Activated gamma-delta T cell (primary cell): ENCODE results near the gene DOC2A.
"Not testable (repeated sequence)": the region's sequence is repeated elsewhere in the genome, so short reads cannot be mapped to it uniquely, and the experiment has no call there.

Experiments used
- DNase-seq: peaks from one replicate; lab custom pipeline; 2025; lab: John Stamatoyannopoulos, UW

Gene DOC2A

DNA sequence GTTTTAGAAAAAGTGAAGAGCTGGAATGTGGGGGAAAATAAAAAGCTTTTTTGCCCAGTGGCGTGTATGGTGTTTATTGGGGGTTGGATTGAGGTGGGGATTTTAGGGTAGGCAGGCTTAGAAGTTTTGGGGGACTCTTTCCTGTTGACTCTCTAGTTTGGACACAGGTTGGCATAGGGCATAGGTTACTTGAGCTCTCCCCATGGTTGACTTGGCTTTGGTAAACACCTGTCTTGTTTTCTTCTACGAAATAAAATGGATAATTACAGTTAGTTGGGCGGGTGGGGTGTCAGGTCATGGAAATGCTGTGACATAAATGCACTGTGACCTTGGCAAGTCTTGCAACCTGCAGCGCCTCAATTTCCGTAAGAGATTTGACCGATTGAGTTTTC is 37.8 kb downstream of the DOC2A start:
- no peak for DNase-seq

DNA sequence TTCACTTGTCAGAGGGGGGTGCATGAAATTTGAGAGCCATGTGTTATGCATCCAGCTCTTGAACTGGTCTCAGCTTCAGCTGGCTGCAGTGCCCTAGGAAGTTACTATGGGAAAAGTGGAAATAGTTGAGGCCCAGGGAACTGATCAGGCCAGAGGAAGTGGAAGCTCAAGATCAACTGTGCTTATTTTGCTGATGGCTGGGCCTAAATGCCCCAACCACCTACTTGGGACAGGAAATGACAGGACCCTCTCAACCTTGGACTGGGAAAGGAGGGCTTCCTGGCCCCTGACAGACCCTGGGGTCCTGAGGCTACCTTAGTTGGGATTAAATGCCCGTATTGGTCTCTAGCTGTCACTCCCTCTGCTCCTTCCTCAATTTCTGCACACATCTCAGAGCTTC is 38.3 kb downstream of the DOC2A start:
- no peak for DNase-seq

DNA sequence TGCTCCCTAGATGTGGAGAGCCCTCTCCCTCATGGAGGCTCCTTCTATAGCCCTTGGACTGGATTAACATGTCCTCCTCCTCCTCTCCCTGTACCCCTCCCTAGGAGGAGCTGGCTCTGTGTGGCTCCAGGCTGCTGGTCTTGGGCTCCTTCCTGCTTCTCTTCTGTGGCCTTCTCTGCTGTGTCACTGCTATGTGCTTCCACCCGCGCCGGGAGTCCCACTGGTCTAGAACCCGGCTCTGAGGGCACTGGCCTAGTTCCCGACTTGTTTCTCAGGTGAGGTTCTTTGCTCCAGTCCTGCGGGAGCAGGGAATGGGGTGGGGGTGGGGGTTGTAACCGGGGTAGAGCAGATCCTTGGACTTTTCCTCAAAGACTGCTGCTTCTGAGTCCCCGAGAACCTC is 39.5 kb downstream of the DOC2A start:
- DNase-seq, result no peak

DNA sequence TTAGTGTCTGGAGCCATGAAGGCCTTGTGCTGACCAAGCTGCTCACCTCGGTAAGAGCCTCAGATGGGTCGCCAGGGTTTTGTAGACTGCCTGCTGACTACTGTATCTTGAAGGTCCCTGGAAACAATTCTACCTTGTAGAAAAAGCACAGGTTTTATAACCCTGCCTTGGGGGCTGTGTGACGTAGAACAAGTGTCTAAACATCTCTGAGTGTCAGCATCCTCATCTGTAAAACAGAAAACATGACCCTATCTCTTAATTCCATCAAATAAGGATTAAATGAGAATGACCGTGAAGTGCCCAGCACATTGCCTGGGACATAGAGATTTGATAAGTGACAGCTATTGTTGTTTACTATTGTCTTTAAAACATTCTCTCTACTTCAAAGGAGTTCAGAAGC is 42.6 kb downstream of the DOC2A start:
- no peak for DNase-seq

DNA sequence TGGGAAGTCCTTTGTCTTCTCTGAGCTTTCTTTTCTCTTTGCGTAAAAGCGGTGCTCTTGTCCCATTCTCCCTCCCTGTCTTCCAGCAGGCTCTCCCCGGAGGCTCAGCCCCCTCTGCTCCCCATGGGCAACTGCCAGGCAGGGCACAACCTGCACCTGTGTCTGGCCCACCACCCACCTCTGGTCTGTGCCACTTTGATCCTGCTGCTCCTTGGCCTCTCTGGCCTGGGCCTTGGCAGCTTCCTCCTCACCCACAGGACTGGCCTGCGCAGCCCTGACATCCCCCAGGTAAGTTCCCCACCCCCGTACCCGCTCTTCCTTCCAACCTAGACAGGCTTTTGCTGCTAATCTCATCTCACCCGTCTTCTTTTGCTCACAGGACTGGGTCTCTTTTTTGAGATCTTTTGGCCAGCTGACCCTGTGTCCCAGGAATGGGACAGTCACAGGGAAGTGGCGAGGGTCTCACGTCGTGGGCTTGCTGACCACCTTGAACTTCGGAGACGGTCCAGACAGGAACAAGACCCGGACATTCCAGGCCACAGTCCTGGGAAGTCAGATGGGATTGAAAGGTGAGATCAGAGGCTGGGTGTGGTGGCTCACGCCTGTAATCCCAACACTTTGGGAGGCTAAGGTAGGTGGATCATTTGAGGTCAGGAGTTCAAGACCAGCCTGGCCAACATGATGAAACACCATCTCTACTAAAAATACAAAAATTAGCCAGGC is 47.6 kb downstream of the DOC2A start:
- DNase-seq, result no peak

DNA sequence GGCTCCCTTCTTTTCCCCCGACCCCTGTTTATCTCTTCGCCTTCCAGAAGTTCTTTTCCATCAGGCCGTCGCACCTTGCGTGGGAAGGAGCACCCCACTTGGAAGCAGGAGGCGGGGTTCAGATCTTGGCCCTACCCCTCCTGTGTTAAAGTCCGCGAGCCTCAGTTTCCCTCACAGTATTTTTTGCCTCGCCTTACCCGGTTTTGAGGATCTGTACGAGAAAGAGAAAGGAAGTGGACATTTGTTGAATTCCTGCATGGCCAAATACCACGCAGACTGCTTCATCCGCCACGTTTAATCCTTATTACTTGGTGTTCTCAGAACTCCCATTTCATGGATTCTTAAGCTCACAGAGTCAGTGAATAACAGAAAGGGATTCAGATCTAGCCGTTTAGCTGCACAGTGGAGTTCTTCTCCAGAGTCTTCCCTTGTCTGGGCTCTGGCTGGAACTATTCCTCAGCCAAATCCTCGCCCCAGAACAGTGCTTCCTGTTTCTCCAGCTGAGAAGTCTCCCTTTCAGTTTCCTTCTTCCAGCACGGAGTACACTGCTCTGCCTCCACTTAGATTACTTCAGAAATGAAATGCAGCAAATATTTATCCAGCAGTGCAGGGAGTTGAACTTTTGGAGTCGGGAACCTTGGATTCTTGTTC is 48.4 kb downstream of the DOC2A start:
- no peak for DNase-seq

DNA sequence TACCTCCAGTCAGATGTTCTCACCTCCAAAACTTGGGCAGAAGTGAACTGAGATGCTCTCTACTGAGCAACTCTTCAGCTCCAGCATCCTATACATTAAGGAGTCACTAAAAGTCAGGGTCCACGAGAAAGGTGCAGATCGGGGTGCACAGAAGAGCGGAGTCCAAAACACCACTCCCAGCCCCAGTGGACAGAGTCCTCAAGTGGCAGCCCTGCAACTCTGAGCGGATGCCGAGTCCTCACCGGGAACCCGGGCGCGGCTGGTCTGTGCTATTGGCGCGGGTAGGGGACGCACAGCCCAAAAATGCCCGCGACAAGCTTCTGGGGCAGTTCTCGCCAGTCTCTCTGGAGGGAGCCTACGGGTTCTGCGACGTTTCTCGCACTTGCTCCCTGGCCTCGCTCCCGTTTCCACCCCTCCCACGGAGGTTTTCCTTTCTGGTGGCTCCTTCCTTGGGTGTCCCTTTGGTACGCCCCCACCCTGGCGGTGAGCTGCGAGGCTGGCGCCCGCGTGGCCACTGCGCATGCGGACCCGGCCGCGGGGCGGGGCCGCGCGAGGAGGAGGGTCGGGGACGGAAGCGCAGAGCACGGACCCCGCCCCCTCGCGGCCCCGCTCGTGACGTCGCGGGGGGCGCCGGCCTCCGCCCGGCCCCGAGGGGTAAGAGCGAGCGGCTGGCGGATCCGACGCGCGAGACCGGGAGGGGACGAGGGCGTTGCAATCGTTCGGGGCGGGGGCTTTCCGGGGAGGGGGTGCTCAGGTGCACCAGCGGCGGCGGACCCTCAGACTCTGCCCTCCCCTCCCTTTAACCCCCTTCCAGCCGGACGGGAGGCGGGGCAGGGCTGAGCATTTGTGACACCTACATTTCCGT is 49.1 kb downstream of the DOC2A start, which contains the start of gene TMEM219:
Gene TMEM219 (plus strand): TSS at position 601 of the 865 bp plus-strand sequence. CDS start 1,065 bp downstream, outside the sequence.
- peak; percentile 93 for DNase-seq

DNA sequence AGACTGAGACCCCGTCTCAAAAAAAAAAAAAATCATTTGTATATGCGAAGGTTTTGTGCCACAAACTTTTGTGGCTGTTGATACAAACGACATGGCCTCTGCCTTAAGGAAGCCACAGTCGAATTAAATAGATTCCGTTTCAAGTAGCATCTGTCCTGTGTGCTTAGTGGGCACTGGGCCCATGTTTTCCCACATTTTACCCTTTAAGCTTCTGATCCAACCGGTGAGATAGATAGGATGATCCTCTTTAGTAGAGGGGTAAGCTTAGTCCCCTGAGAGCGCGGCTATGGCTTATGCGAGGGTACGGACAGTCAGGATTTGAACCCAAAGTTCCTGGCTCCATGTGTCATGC is 49.7 kb downstream of the DOC2A start:
- no peak for DNase-seq

DNA sequence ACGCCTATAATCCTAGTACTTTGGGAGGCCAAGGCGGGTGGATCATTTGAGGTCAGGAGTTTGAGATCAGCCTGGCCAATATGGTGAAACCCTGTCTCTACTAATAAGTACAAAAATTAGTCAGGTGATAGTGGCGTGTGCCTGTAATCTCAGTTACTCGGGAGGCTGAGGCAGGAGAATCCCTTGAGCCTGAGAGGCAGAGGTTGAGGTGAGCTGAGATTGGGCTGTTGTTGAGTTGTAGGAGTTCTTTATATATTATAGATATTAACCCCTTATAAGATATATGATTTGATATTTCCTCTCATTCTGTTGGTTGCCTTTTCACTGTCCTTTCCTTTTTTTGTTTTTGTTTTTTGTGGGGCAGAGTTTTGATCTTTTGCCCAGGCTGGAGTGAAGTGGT is 51.0 kb downstream of the DOC2A start:
- DNase-seq, result not testable (repeated sequence)

DNA sequence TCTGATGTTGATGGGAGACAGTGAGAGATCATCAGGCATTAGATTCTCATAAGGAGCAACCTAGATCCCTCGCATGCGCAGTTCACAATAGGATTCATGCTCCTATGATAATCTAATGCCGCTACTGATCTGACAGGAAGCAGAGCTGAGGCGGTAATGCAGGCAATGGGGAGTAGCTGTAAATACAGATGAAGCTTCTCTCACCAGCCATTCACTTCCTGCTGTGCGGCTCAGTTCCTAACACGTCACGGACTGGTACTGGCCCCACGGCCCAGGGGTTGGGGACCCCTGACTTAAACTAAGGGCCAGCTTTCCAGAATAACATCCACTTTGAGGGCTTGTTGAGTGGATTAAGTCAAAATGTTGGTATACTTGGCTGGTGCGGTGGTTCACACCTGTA is 51.5 kb downstream of the DOC2A start:
- DNase-seq, result no peak

DNA sequence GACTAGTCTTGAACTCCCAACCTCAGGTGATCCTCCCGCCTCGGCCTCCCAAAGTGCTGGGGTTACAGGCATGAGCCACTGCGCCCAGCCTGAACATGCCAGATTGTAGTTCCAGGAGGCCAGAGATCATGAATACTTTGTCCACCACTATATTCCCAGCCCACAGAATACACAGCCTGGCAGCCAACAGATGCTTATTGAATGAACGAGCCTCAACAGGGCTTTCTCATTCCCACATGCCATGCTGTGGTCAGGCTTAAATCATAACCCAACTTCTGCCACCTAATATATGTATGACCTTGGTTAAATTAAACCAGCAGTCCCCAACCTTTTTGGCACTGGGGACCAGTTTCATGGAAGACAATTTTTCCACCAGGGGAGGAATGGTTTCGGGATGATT is 52.1 kb downstream of the DOC2A start:
- DNase-seq, result no peak
